HepG2 (cell line): Measurements from ENCODE around the gene CCDC117. TPM values are rescaled to one million over a fixed set of nuclear protein-coding genes. Genes with fewer than 3 reads are reported as not detected.
A peak's percentile ranks its signal among the peaks of the same experiment; 100 is the strongest.

ENCODE experiments used
- ATAC-seq: fragments of 200-7000 bp; cut with Tn5 transposase; 3 replicates; pipeline ENCODE4 v1.9.1; 2020; ENCODE audit warnings: mild to moderate bottlenecking, moderate library complexity
- BruUV-seq: library from RNA; stranded (reverse); fragments of 400-500 nt; replicated peaks from 2 replicates; lab custom pipeline; 2021; lab: Mats Ljungman, UMichigan
- CTCF ChIA-PET: fragments of 300-600 bp; formaldehyde crosslinking; extraction: SDS; loops from one replicate; lab custom pipeline; 2021; ENCODE audit warnings: low total read pairs, inconsistent platforms, low intra/inter-chr PET ratio; lab: Yijun Ruan, JAX
- POLR2A ChIA-PET: fragments of 350-600 bp; sonication (Branson Sonifier 250); formaldehyde crosslinking; loops from one replicate; lab custom pipeline; 2020; ENCODE audit warnings: antibody characterized with exemption, inconsistent platforms; lab: Yijun Ruan, JAX
- DNase-seq: peaks from one replicate; pipeline ENCODE4 v3.0.0-alpha.2; 2015; ENCODE audit warnings: low spot score
- FAIRE-seq: peaks from 3 replicates; lab custom pipeline; 2011; peaks lifted over from hg19 to GRCh38; lab: Jason Lieb, UNC
- H2AFZ ChIP-seq: one replicate; pipeline ENCODE4 v1.6.1; 2011; ENCODE audit warnings: low read length, inconsistent platforms
- H3K27ac ChIP-seq: fragments of 300-600 bp; 3 replicates; pipeline ENCODE4 v1.8.0; 2011; ENCODE audit warnings: mixed run types, mild to moderate bottlenecking, mixed read lengths, low read length, inconsistent platforms; ENCODE audit not compliant: insufficient read depth; ENCODE audit errors: extremely low read length
- H3K27me3 ChIP-seq, 2 experiments: fragments of 200-600 bp in 1 of 2; 2 replicates in 1 of 2; 3 replicates in 1 of 2; pipeline versions ENCODE4 v1.6.0 to v1.8.0; 2011; ENCODE audit warnings: low read length in 2 of 2, mild to moderate bottlenecking in 2 of 2, moderate library complexity in 2 of 2, inconsistent platforms in 1 of 2; ENCODE audit not compliant: insufficient read depth in 2 of 2, control insufficient read depth in 1 of 2
- H3K36me3 ChIP-seq, 2 experiments: fragments of 200-600 bp in 1 of 2; replicated peaks in 1 of 2; 2 replicates in 1 of 2; 3 replicates in 1 of 2; pipeline versions ENCODE4 v1.5.1 to v1.8.0; 2011; ENCODE audit warnings: low read length in 2 of 2, inconsistent platforms in 1 of 2; ENCODE audit not compliant: insufficient read depth in 2 of 2, control insufficient read depth in 1 of 2
- H3K4me1 ChIP-seq: 2 replicates; pipeline ENCODE4 v1.5.1; 2012; ENCODE audit warnings: low read length, inconsistent platforms; ENCODE audit not compliant: insufficient read depth
- H3K4me2 ChIP-seq: 2 replicates; pipeline ENCODE4 v1.6.0; 2011; ENCODE audit warnings: low read depth, low read length, inconsistent platforms
- H3K4me3 ChIP-seq, 3 experiments: fragments of 200-600 bp in 1 of 3; sonication (generic), shearing (Covaris generic) in 1 of 3; replicated peaks in 1 of 3; 2 replicates each; pipeline ENCODE4 v1.5.1; 2011 to 2016; ENCODE audit warnings: low read length in 3 of 3, inconsistent platforms in 2 of 3, low read depth in 2 of 3, mild to moderate bottlenecking in 2 of 3, control low read depth in 1 of 3, mixed read lengths in 1 of 3; ENCODE audit not compliant: insufficient read depth in 1 of 3
- H3K79me2 ChIP-seq: one replicate; pipeline ENCODE4 v1.6.1; 2011; ENCODE audit warnings: low read length, inconsistent platforms; ENCODE audit not compliant: insufficient read depth
- H3K9ac ChIP-seq: 2 replicates; pipeline ENCODE4 v1.6.0; 2011; ENCODE audit warnings: mild to moderate bottlenecking, low read depth, low read length, inconsistent platforms; ENCODE audit not compliant: insufficient read depth
- H3K9me3 ChIP-seq: 2 replicates; pipeline ENCODE4 v1.5.1; 2012; ENCODE audit warnings: mild to moderate bottlenecking, low read length
- H4K20me1 ChIP-seq: 2 replicates; pipeline ENCODE4 v1.6.0; 2011; ENCODE audit warnings: inconsistent platforms, mild to moderate bottlenecking, low read length, moderate library complexity; ENCODE audit not compliant: insufficient read depth
- ASH2L ChIP-seq: fragments of 300-600, 200-600 bp; sonication (generic); IDR thresholded peaks from 2 replicates; pipeline ENCODE4 v1.7.0; 2017; ENCODE audit warnings: low read depth, mild to moderate bottlenecking, moderate library complexity, mixed read lengths, low read length; ENCODE audit not compliant: insufficient read length
- CREM ChIP-seq, 2 experiments: sonication (generic) in 1 of 2; formaldehyde crosslinking in 1 of 2; IDR thresholded peaks; 2 replicates each; pipeline versions ENCODE4 v1.4.0 to v1.6.1; 2016 to 2020; ENCODE audit warnings: antibody characterized with exemption in 1 of 2, mild to moderate bottlenecking in 1 of 2, missing genetic modification reagents in 1 of 2
- GMEB1 ChIP-seq: sonication (generic); formaldehyde crosslinking; IDR thresholded peaks from 2 replicates; pipeline ENCODE4 v1.5.1; 2020; ENCODE audit warnings: missing genetic modification reagents, mild to moderate bottlenecking, borderline replicate concordance
- KAT2B ChIP-seq: fragments of 150-350 bp; IDR thresholded peaks from 2 replicates; pipeline ENCODE4 v1.6.1; 2014; ENCODE audit warnings: low read depth, low read length, borderline replicate concordance
- KAT8 ChIP-seq: IDR thresholded peaks from 2 replicates; pipeline ENCODE4 v1.6.1; 2016; ENCODE audit warnings: missing genetic modification reagents, missing compliant biosample characterization
- KLF11 ChIP-seq: IDR thresholded peaks from 2 replicates; pipeline ENCODE4 v1.6.1; 2016; ENCODE audit warnings: missing compliant biosample characterization
- MAZ ChIP-seq, 2 experiments: sonication (generic) in 1 of 2; formaldehyde crosslinking in 1 of 2; IDR thresholded peaks; 2 replicates each; pipeline versions ENCODE4 v1.5.0 to v1.6.1; 2012 to 2020; ENCODE audit warnings: low read depth in 2 of 2, mild to moderate bottlenecking in 2 of 2, borderline replicate concordance in 1 of 2, improper control_type of control experiment in 1 of 2, low read length in 1 of 2, missing genetic modification reagents in 1 of 2, moderate library complexity in 1 of 2
- MED1 ChIP-seq: sonication (generic); formaldehyde crosslinking; IDR thresholded peaks from 2 replicates; pipeline ENCODE4 v1.4.0; 2020; ENCODE audit warnings: missing genetic modification reagents
- PBX3 ChIP-seq: sonication (generic); formaldehyde crosslinking; IDR thresholded peaks from 2 replicates; pipeline ENCODE4 v1.8.1; 2023; ENCODE audit warnings: missing genetic modification reagents, inconsistent platforms, borderline replicate concordance
- RARA ChIP-seq: IDR thresholded peaks from 2 replicates; pipeline ENCODE4 v1.6.1; 2016; ENCODE audit warnings: missing genetic modification reagents, missing compliant biosample characterization
- SOX5 ChIP-seq: IDR thresholded peaks from 2 replicates; pipeline ENCODE4 v1.6.1; 2016; ENCODE audit warnings: borderline replicate concordance
- SSRP1 ChIP-seq: IDR thresholded peaks from 2 replicates; pipeline ENCODE4 v1.6.1; 2016; ENCODE audit warnings: control low read depth
- TCF7 ChIP-seq: sonication (generic); IDR thresholded peaks from 2 replicates; pipeline ENCODE4 v1.6.1; 2016; ENCODE audit warnings: antibody characterized with exemption, low read depth
- TEAD3 ChIP-seq: optimal IDR thresholded peaks from 2 replicates; pipeline ENCODE3; 2016; ENCODE audit warnings: borderline replicate concordance
- ZNF205 ChIP-seq: IDR thresholded peaks from 2 replicates; pipeline ENCODE4 v1.6.1; 2018; ENCODE audit warnings: missing biosample characterization, missing genetic modification reagents
- ZNF382 ChIP-seq: sonication (generic); formaldehyde crosslinking; IDR thresholded peaks from 2 replicates; pipeline ENCODE4 v1.5.0; 2020; ENCODE audit warnings: missing genetic modification reagents, mild to moderate bottlenecking, borderline replicate concordance
- ZNF431 ChIP-seq: sonication (generic); formaldehyde crosslinking; IDR thresholded peaks from 2 replicates; pipeline ENCODE4 v1.9.0; 2022; ENCODE audit warnings: missing genetic modification reagents, low read depth, mild to moderate bottlenecking, borderline replicate concordance
- ZNF543 ChIP-seq: sonication (generic); formaldehyde crosslinking; IDR thresholded peaks from 2 replicates; pipeline ENCODE4 v1.4.0; 2020; ENCODE audit warnings: mild to moderate bottlenecking, missing genetic modification reagents
- ZNF605 ChIP-seq: sonication (generic); formaldehyde crosslinking; IDR thresholded peaks from 2 replicates; pipeline ENCODE4 v1.8.0; 2022; ENCODE audit warnings: mild to moderate bottlenecking, missing genetic modification reagents
- ZNF703 ChIP-seq: sonication (generic); formaldehyde crosslinking; IDR thresholded peaks from 2 replicates; pipeline ENCODE4 v1.5.1; 2020; ENCODE audit warnings: missing genetic modification reagents, mild to moderate bottlenecking, moderate library complexity, borderline replicate concordance
- WGBS: methylation state at CpG from one replicate; pipeline ENCODE4 v1.1.6; 2017; ENCODE audit warnings: low lambda C conversion rate; 5-methylcytosine and 5-hydroxymethylcytosine counted together
- in situ Hi-C: cut with HindIII; loops from 2 replicates; pipeline ENCODE4 v1.10.0; 2017; ENCODE audit warnings: low pct_unique_long_range_greater_than_20kb; ENCODE audit not compliant: extremely low pct_ligation_motif_present
- intact Hi-C: fragments of 100-400 bp; cut with micrococcal nuclease; formaldehyde crosslinking; loops from one replicate; pipeline ENCODE4 v1.10.0; 2022; ENCODE audit not compliant: unreplicated experiment
- polyA plus RNA-seq, 8 experiments: library from polyadenylated mRNA; depleted of rRNA in 3 of 8; stranded (reverse) in 7 of 8; unstranded in 1 of 8; fragments of >200 nt; fragmentation: Illumina TruSeq in 4 of 8; extraction: Trizol in 4 of 8; gene quantifications; 2 replicates each; pipeline versions ENCODE4 v1.2.1 to v1.2.3, GENCODE V29; 2011 to 2016; ENCODE audit warnings: low read depth in 4 of 8, missing spikeins in 1 of 8, mixed read lengths in 1 of 8; ENCODE audit not compliant: insufficient read depth in 1 of 8
- total RNA-seq, 5 experiments: library from RNA; depleted of rRNA; stranded (reverse); fragments of >200 nt; fragmentation: Illumina TruSeq; extraction: Trizol; gene quantifications; 2 replicates each; pipeline ENCODE4 v1.2.3, GENCODE V29; 2016; ENCODE audit warnings: low read depth in 1 of 5

The CCDC117 gene
- total and polyA plus RNA-seq, 2 of the 13 experiments (the other 11 are each of a cell fraction or from before 2014, with no cell fraction given), result 12.6 to 34.2 TPM

DNA sequence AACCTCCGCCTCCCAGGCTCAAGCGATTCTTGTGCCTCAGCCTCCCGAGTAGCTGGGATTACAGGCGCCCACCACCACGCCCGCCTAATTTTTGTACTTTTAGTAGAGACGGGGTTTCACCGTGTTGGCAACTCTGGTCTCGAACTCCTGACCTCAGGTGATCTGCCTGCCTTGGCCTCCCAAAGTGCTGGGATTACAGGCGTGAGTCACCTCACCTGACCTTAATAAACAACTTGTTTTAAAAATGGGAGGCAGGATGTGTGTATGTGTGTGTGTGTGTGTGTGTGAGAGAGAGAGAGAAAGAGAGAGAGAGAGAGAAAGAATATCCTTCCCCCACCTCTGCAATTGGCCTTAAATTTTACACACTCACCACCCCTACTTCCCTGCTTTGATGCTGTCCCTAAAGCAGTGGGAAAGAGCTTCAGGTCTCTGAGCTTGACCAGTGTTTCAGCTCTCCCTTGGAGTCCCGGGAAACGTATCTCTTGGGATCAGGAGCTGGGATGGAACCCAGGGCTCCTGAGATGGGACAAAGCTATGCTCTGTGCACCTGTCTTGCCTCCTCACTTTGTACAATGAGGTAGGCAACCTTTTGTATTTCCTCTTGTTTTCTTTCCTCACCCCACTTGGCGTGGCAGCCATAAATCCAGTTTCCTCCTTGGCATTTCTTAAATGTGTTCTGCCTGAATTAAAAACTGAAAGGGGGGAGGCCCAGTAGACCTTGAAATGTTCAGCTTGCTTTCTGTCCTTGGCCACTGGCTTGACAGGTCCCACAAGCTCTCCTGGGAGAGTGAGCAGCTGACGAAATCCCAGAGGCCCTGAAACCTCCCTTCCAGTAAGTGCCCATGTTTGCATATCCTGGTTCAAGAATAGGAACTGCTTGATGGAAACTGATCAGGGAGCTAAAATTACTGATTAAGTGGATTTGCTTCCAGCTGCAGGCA lies 45.7 kb downstream of the CCDC117 start:
- H3K27me3 ChIP-seq, result no peaks in the 10 kb centered on the region
- DNase-seq (peak; percentile 79), FAIRE-seq (peak; percentile 48), ATAC-seq (peak; percentile 33)
- peaks cover 100% of the 10 kb centered on the region for H3K4me1 ChIP-seq
- H3K4me2 ChIP-seq, result peak overlapping the region; percentile 77
- H3K27ac ChIP-seq, result peak overlapping the region; percentile 91
- H3K9me3 ChIP-seq, result no peaks in the 10 kb centered on the region
- 36% methylated on average over 14 of the region's 14 CpGs for WGBS
- ChIA-PET CTCF (no interaction called here), POLR2A (interaction anchor here (0.6 to 18.2 kb wide), 14 partner anchors 8 to 279 kb away, joined by 3 to 945 read pairs (median 4); partner anchors contain the start of genes CCDC117, CHEK2, HSCB and TTC28)
- in situ Hi-C loops (no loop called here), intact Hi-C loops (no loop called here)
- H3K9ac ChIP-seq, result peak overlapping the region; percentile 76
- TSS peak; percentile 67 for BruUV-seq
- peak overlapping the region; percentile 32 for H2AFZ ChIP-seq
- H3K4me3 ChIP-seq, result peak overlapping the region in 2 of 3 experiments; percentile 42 to 44; a peak in 4 of 6 replicates
- H3K79me2 ChIP-seq, result peaks cover 4% of the 10 kb centered on the region
- H4K20me1 ChIP-seq, result no peaks in the 10 kb centered on the region
- H3K36me3 ChIP-seq, result no peaks in the 10 kb centered on the region
- TF ChIP-seq PBX3 (CRISPR knock-in tag) (no peak), KAT2B (no peak), ZNF382 (no peak), ZNF431 (CRISPR knock-in tag) (no peak), MAZ (IDR thresholded peaks at IDR 0.05; ENCODE audit: borderline replicate concordance, low read depth, low read length) (no peak), MAZ (CRISPR knock-in tag; IDR thresholded peaks at IDR 0.05; ENCODE audit: low read depth) (0 out of 2 replicates have a peak, but pooled peaks have one; percentile 30), ZNF703 (CRISPR knock-in tag) (no peak), CREM (IDR thresholded peaks at IDR 0.05) (peak; percentile 49; the same call in 1 of the 2 replicates), CREM (CRISPR knock-in tag; IDR thresholded peaks at IDR 0.05) (no peak), SOX5 (CRISPR knock-in tag) (peak; percentile 52; the same call in 1 of the 2 replicates), ZNF605 (CRISPR knock-in tag) (no peak), KLF11 (CRISPR knock-in tag) (0 out of 2 replicates have a peak, but pooled peaks have one; percentile 63), TCF7 (0 out of 2 replicates have a peak, but pooled peaks have one; percentile 34), ZNF205 (CRISPR knock-in tag) (no peak), ZNF543 (CRISPR knock-in tag) (no peak), RARA (CRISPR knock-in tag) (peak; percentile 74), GMEB1 (CRISPR knock-in tag) (peak; percentile 20; the same call in 1 of the 2 replicates), ASH2L (peak; percentile 36), KAT8 (CRISPR knock-in tag) (peak; percentile 71), MED1 (peak; percentile 86), SSRP1 (peak; percentile 10; the same call in 1 of the 2 replicates), TEAD3 (peak; percentile 24)
